Measurements from ENCODE around the gene VIL1.

VIL1 gene

GRCh38 chr2:218431878-218432277 is 13.0 kb downstream of the VIL1 start:
- H4K20me1 ChIP-seq (ENCODE audit: low read depth, low read length): no peaks in the 10 kb centered on the region
- TF ChIP-seq CTCF (IDR thresholded peaks at IDR 0.05; ENCODE audit: insufficient read depth, low read length, poor library complexity, severe bottlenecking): no peak
- TF ChIP-seq EZH2phosphoT487 (conservative IDR thresholded peaks at IDR 0.05; ENCODE audit: low read length): no peak
- no peaks in the 10 kb centered on the region for H3K9me3 ChIP-seq (ENCODE audit: insufficient read depth, low read length)
- no peaks in the 10 kb centered on the region for H3K79me2 ChIP-seq (ENCODE audit: insufficient read depth, low read length)
- no peak overlapping the region for H3K4me2 ChIP-seq (ENCODE audit: low read depth, low read length, poor library complexity, severe bottlenecking)
- H3K9ac ChIP-seq (ENCODE audit: low read length): no peak overlapping the region
- H3F3A ChIP-seq (ENCODE audit: insufficient read depth): no peaks in the 10 kb centered on the region
- H3K27ac ChIP-seq (ENCODE audit: low read depth, low read length): no peak overlapping the region
- no peaks in the 10 kb centered on the region for H3K27me3 ChIP-seq (ENCODE audit: low read length)
- H3K36me3 ChIP-seq (ENCODE audit: low read length): no peaks in the 10 kb centered on the region
- H3K4me3 ChIP-seq (ENCODE audit: insufficient read depth, low read length, poor library complexity, severe bottlenecking): no peak overlapping the region
- no peak overlapping the region for H2AFZ ChIP-seq (ENCODE audit: low read depth, low read length, severe bottlenecking)
- no peaks in the 10 kb centered on the region for H3K9me2 ChIP-seq (replicated peaks; ENCODE audit: insufficient read depth, low read length)

GRCh38 chr2:218432676-218433365 is 13.9 kb downstream of the VIL1 start:
- Histone ChIP-seq H3K27ac (ENCODE audit: low read depth, low read length) (no peak overlapping the region), H3K36me3 (ENCODE audit: low read length) (no peaks in the 10 kb centered on the region), H3K9me2 (replicated peaks; ENCODE audit: insufficient read depth, low read length) (no peaks in the 10 kb centered on the region), H3K4me3 (ENCODE audit: insufficient read depth, low read length, poor library complexity, severe bottlenecking) (no peak overlapping the region), H3K27me3 (ENCODE audit: low read length) (no peaks in the 10 kb centered on the region), H3K9ac (ENCODE audit: low read length) (no peak overlapping the region), H3K9me3 (ENCODE audit: insufficient read depth, low read length) (no peaks in the 10 kb centered on the region), H4K20me1 (ENCODE audit: low read depth, low read length) (no peaks in the 10 kb centered on the region), H3K4me2 (ENCODE audit: low read depth, low read length, poor library complexity, severe bottlenecking) (no peak overlapping the region), H3F3A (ENCODE audit: insufficient read depth) (no peaks in the 10 kb centered on the region), H3K79me2 (ENCODE audit: insufficient read depth, low read length) (no peaks in the 10 kb centered on the region), H2AFZ (ENCODE audit: low read depth, low read length, severe bottlenecking) (no peak overlapping the region)
- TF ChIP-seq CTCF (IDR thresholded peaks at IDR 0.05; ENCODE audit: insufficient read depth, low read length, poor library complexity, severe bottlenecking): no peak
- no peak for TF ChIP-seq EZH2phosphoT487 (conservative IDR thresholded peaks at IDR 0.05; ENCODE audit: low read length)

- Histone ChIP-seq H3K9ac (ENCODE audit: low read length) (no peak overlapping the region), H3K27ac (ENCODE audit: low read depth, low read length) (no peak overlapping the region), H4K20me1 (ENCODE audit: low read depth, low read length) (no peaks in the 10 kb centered on the region), H3K4me2 (ENCODE audit: low read depth, low read length, poor library complexity, severe bottlenecking) (no peak overlapping the region), H3K9me2 (replicated peaks; ENCODE audit: insufficient read depth, low read length) (no peaks in the 10 kb centered on the region), H3K9me3 (ENCODE audit: insufficient read depth, low read length) (no peaks in the 10 kb centered on the region), H3K36me3 (ENCODE audit: low read length) (no peaks in the 10 kb centered on the region), H2AFZ (ENCODE audit: low read depth, low read length, severe bottlenecking) (no peak overlapping the region), H3K4me3 (ENCODE audit: insufficient read depth, low read length, poor library complexity, severe bottlenecking) (no peak overlapping the region), H3K79me2 (ENCODE audit: insufficient read depth, low read length) (no peaks in the 10 kb centered on the region), H3F3A (ENCODE audit: insufficient read depth) (no peaks in the 10 kb centered on the region), H3K27me3 (ENCODE audit: low read length) (no peaks in the 10 kb centered on the region)
- TF ChIP-seq EZH2phosphoT487 (conservative IDR thresholded peaks at IDR 0.05; ENCODE audit: low read length) (no peak), CTCF (IDR thresholded peaks at IDR 0.05; ENCODE audit: insufficient read depth, low read length, poor library complexity, severe bottlenecking) (no peak)
These were observed 15.5 kb downstream of the VIL1 start for GRCh38 chr2:218434456-218434855.

Measured in SU-DHL-6 (cell line).